Measurements from ENCODE around the gene PML. TPM values are rescaled to one million over a fixed set of nuclear protein-coding genes. Genes with fewer than 3 reads are reported as not detected.

The PML gene
- total and polyA plus RNA-seq, 12 donors = 17.9 to 50.1 (median 22.5) TPM

GRCh38 chr15:73947651-73948050 is 46.9 kb upstream of the PML start:
- WGBS, 2 donors = 94 to 95% methylated on average over 9 of the region's 9 CpGs

GRCh38 chr15:73948396-73948795 is 46.1 kb upstream of the PML start:
- H3K36me3 ChIP-seq = peaks cover 0 to 47% (median 15%) of the 10 kb centered on the region in 9 donors
- no peaks in the 10 kb centered on the region for H3K27me3 ChIP-seq
- H3K4me3 ChIP-seq = no peak overlapping the region
- peak overlapping the region in 1 of 10 donors; percentile 29 for H3K27ac ChIP-seq
- 91 to 94% methylated on average over 4 of the region's 4 CpGs for WGBS, 2 donors
- H3K4me1 ChIP-seq = peaks cover 12 to 49% (median 27%) of the 10 kb centered on the region in 9 donors
- DNase-seq (no peak), ATAC-seq (no peak)
- intact Hi-C loops (cut with DNase I) = no loop called here
- no peaks in the 10 kb centered on the region for H3K9me3 ChIP-seq
- no peak for TF ChIP-seq CTCF (IDR thresholded peaks at IDR 0.05)

More at GRCh38 chr15:73947651-73948050, 46.9 kb upstream of the PML start:
- H3K9me3 ChIP-seq = no peaks in the 10 kb centered on the region
- no peak for ATAC-seq
- no peak for DNase-seq
- intact Hi-C loops (cut with DNase I) = no loop called here
- no peak overlapping the region for H3K4me3 ChIP-seq
- peaks cover 0 to 52% (median 15%) of the 10 kb centered on the region in 9 donors for H3K36me3 ChIP-seq
- H3K27ac ChIP-seq = peak overlapping the region in 1 of 10 donors; percentile 86
- no peak for TF ChIP-seq CTCF (IDR thresholded peaks at IDR 0.05)
- H3K27me3 ChIP-seq = no peaks in the 10 kb centered on the region
- H3K4me1 ChIP-seq = peaks cover 10 to 45% (median 21%) of the 10 kb centered on the region in 9 donors

GRCh38 chr15:73948982-73949381 is 45.5 kb upstream of the PML start:
- Histone ChIP-seq H3K9me3 (no peaks in the 10 kb centered on the region), H3K4me3 (no peak overlapping the region), H3K27me3 (no peaks in the 10 kb centered on the region), H3K27ac (peak overlapping the region in 2 of 10 donors; percentile 24 to 95), H3K36me3 (peaks cover 0 to 47% (median 15%) of the 10 kb centered on the region in 9 donors), H3K4me1 (peaks cover 15 to 50% (median 32%) of the 10 kb centered on the region in 9 donors)
- WGBS, 2 donors = 76 to 81% methylated on average over 4 of the region's 4 CpGs
- no peak for ATAC-seq
- DNase-seq = no peak
- no peak for TF ChIP-seq CTCF (IDR thresholded peaks at IDR 0.05)
- intact Hi-C loops (cut with DNase I) = no loop called here

GRCh38 chr15:73949496-73949895 is 45.0 kb upstream of the PML start:
- ATAC-seq = no peak
- no peak for DNase-seq
- peaks cover 0 to 47% (median 15%) of the 10 kb centered on the region in 9 donors for H3K36me3 ChIP-seq
- WGBS, 2 donors = 92% methylated on average over 10 of the region's 10 CpGs
- H3K4me1 ChIP-seq = peaks cover 15 to 45% (median 32%) of the 10 kb centered on the region in 9 donors
- intact Hi-C loops (cut with DNase I) = no loop called here
- H3K27ac ChIP-seq = peak overlapping the region in 2 of 10 donors; percentile 95 to 97
- H3K27me3 ChIP-seq = no peaks in the 10 kb centered on the region
- no peak overlapping the region for H3K4me3 ChIP-seq
- no peaks in the 10 kb centered on the region for H3K9me3 ChIP-seq
- TF ChIP-seq CTCF (IDR thresholded peaks at IDR 0.05) = no peak
